ENCODE measurements around the gene SMYD3. TPM values are rescaled to one million over a fixed set of nuclear protein-coding genes. Genes with fewer than 3 reads are reported as not detected.
A peak's percentile ranks its signal among the peaks of the same experiment; 100 is the strongest.

SMYD3 gene
- total and polyA plus RNA-seq, 2 of the 4 experiments (the other 2 are of a cell fraction): 26.5 to 37.6 TPM

DNA sequence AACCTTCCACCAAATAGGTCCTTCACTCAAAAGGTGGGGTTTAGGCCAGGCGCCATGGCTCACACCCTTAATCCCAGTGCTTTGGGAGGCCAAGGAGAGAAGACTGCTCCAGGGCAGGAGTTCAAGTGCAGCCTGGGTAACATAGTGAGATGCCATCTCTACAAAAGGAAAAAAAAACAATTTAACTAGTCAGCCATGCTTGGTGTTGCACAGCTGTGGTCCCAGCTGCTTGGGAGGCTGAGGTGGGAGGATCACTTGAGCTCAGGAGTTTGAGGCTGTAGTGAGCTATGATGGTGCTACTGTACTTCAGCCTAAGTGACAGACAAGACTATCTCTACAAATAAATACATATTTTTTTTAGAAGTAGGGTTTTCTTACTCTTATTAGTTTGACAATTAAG lies 734.8 kb downstream of the SMYD3 start:
- Histone ChIP-seq H3K27ac (ENCODE audit: insufficient read depth, low read length) (peak overlapping the region; percentile 92), H3K4me1 (ENCODE audit: control insufficient read depth, insufficient read depth, low read length) (peaks cover 13% of the 10 kb centered on the region), H2AFZ (replicated peaks; ENCODE audit: low read length, poor library complexity) (no peak overlapping the region), H3K23ac (ENCODE audit: low read depth, low read length) (peak overlapping the region; percentile 11; the same call in 1 of the 2 replicates), H4K91ac (ENCODE audit: insufficient read depth, low read depth, low read length) (peak overlapping the region; percentile 76), H2AK9ac (replicated peaks; ENCODE audit: low read depth, low read length, poor library complexity) (peak overlapping the region; percentile 57), H3K9me3 (ENCODE audit: control insufficient read depth, insufficient read depth, low read length) (no peaks in the 10 kb centered on the region), H3K18ac (ENCODE audit: low read depth, low read length) (peak overlapping the region; percentile 93), H3K36me3 (ENCODE audit: control insufficient read depth, insufficient read depth, low read length) (no peaks in the 10 kb centered on the region), H3K14ac (replicated peaks; ENCODE audit: low read depth, low read length) (peak overlapping the region; percentile 79), H4K5ac (ENCODE audit: low read depth, low read length) (peak overlapping the region; percentile 76), H3K56ac (ENCODE audit: extremely low read depth, insufficient read depth, low read length) (no peak overlapping the region), H3K4ac (ENCODE audit: low read depth, low read length) (peak overlapping the region; percentile 85), H3K9me1 (ENCODE audit: insufficient read depth, low read length) (peaks cover 7% of the 10 kb centered on the region; the same call in 1 of the 2 replicates), H2BK120ac (ENCODE audit: low read depth, low read length) (peak overlapping the region; percentile 81), H3K4me2 (ENCODE audit: low read depth, low read length) (peak overlapping the region; percentile 45), H2BK5ac (ENCODE audit: low read depth, low read length, poor library complexity, severe bottlenecking) (peak overlapping the region; percentile 92), H3K4me3 (ENCODE audit: insufficient read depth, low read depth, low read length) (no peak overlapping the region), H4K8ac (ENCODE audit: low read depth in 2 of 2, low read length in 2 of 2) (peak overlapping the region; percentile 51 to 72; a peak in 2 of 4 replicates), H3K79me1 (ENCODE audit: low read depth in 1 of 2, low read length in 2 of 2) (no peaks in the 10 kb centered on the region), H4K20me1 (ENCODE audit: insufficient read depth, low read length) (no peaks in the 10 kb centered on the region), H2BK15ac (ENCODE audit: low read depth, low read length) (peak overlapping the region; percentile 41; the same call in 1 of the 3 replicates), H2AK5ac (ENCODE audit: low read depth, low read length) (peak overlapping the region; percentile 94), H3K27me3 (ENCODE audit: control insufficient read depth, insufficient read depth, low read length) (no peaks in the 10 kb centered on the region), H3K9ac (ENCODE audit: low read depth, low read length) (peak overlapping the region; percentile 55; the same call in 1 of the 2 replicates), H2BK20ac (ENCODE audit: low read depth, low read length) (peak overlapping the region; percentile 63; the same call in 1 of the 2 replicates)
- TF ChIP-seq MAFK (IDR thresholded peaks at IDR 0.05; ENCODE audit: low read depth, low read length) (no peak), USF2 (IDR thresholded peaks at IDR 0.05; ENCODE audit: low read depth, low read length) (no peak), RCOR1 (IDR thresholded peaks at IDR 0.05; ENCODE audit: insufficient replicate concordance, low read length) (no peak), MAZ (IDR thresholded peaks at IDR 0.05; ENCODE audit: borderline replicate concordance, low read depth, low read length) (no peak), SMC3 (IDR thresholded peaks at IDR 0.05; ENCODE audit: low read depth, low read length) (no peak), BHLHE40 (IDR thresholded peaks at IDR 0.05; ENCODE audit: low read depth, low read length) (no peak), RAD21 (IDR thresholded peaks at IDR 0.05; ENCODE audit: low read length) (no peak), RFX5 (IDR thresholded peaks at IDR 0.05; ENCODE audit: low read depth, low read length) (no peak)
- in situ Hi-C loops (cut with MboI; ENCODE audit: low sequenced_read_pairs): no loop called here
- DNase-seq: no peak
- intact Hi-C loops (cut with micrococcal nuclease): loop anchor here (10.0 kb wide), 1 partner anchor 178 kb away; no protein-coding TSS in a partner anchor
- BruUV-seq (replicated peaks): no TSS peak
- ATAC-seq (ENCODE audit: low read depth): peak; percentile 5; the same call in 1 of the 2 replicates
- dilution Hi-C loops (cut with HindIII; ENCODE audit: low sequenced_read_pairs, unreplicated experiment): no loop called here
- WGBS, 2 experiments (ENCODE audit: extremely low coverage in 2 of 2, insufficient read length in 1 of 2): no CpG with 5 or more reads among the region's 1 CpG
- ChIA-PET CTCF (no interaction called here), POLR2A (ENCODE audit: unreplicated experiment) (no interaction called here)
